Neural progenitor cell (in vitro differentiated cells): Measurements from ENCODE around the gene ZFHX3. TPM values are rescaled to one million over a fixed set of nuclear protein-coding genes. Genes with fewer than 3 reads are reported as not detected.

Experiments used
- DNase-seq: peaks from one replicate; pipeline ENCODE4 v3.0.0-alpha.2; 2016; ENCODE audit warnings: low spot score
- H2AFZ ChIP-seq: fragments of 200-600 bp; sonication (generic); replicated peaks from 2 replicates; pipeline ENCODE4 v1.6.1; 2016; ENCODE audit warnings: antibody characterized with exemption
- H3F3A ChIP-seq: fragments of 200-600 bp; sonication (generic); 2 replicates; pipeline ENCODE4 v1.6.1; 2016; ENCODE audit warnings: antibody characterized with exemption, low read depth
- H3K27ac ChIP-seq: fragments of 200-600 bp; sonication (generic); 2 replicates; pipeline ENCODE4 v1.5.1; 2016; ENCODE audit warnings: mild to moderate bottlenecking
- H3K27me3 ChIP-seq: fragments of 200-600 bp; sonication (generic); 2 replicates; pipeline ENCODE4 v1.6.1; 2016; ENCODE audit warnings: mild to moderate bottlenecking, moderate library complexity
- H3K36me3 ChIP-seq: fragments of 200-600 bp; sonication (generic); 2 replicates; pipeline ENCODE4 v1.5.1; 2016
- H3K4me1 ChIP-seq: fragments of 200-600 bp; sonication (generic); 2 replicates; pipeline ENCODE4 v1.6.1; 2016; ENCODE audit warnings: mixed run types
- H3K4me2 ChIP-seq: fragments of 200-600 bp; sonication (generic); 2 replicates; pipeline ENCODE4 v1.6.1; 2016
- H3K4me3 ChIP-seq: fragments of 200-600 bp; sonication (generic); 2 replicates; pipeline ENCODE4 v1.5.1; 2016
- H3K79me2 ChIP-seq: fragments of 200-600 bp; sonication (generic); 2 replicates; pipeline ENCODE4 v1.6.1; 2016; ENCODE audit warnings: low read depth
- H3K9ac ChIP-seq: fragments of 200-600 bp; sonication (generic); 2 replicates; pipeline ENCODE4 v1.6.1; 2016
- H3K9me3 ChIP-seq: fragments of 200-600 bp; sonication (generic); 2 replicates; pipeline ENCODE4 v1.5.1; 2016; ENCODE audit warnings: low read depth
- H4K20me1 ChIP-seq: fragments of 200-600 bp; sonication (generic); 2 replicates; pipeline ENCODE4 v1.6.1; 2016; ENCODE audit warnings: low read depth
- H3K27ac Mint-ChIP-seq: 3 replicates; pipeline ENCODE4 v1.8.0; 2021; ENCODE audit warnings: mixed read lengths
- H3K27me3 Mint-ChIP-seq: 2 replicates; pipeline ENCODE4 v1.8.0; 2022; ENCODE audit warnings: low read depth, mild to moderate bottlenecking, inconsistent platforms, moderate library complexity, mixed read lengths; ENCODE audit not compliant: insufficient read depth
- H3K36me3 Mint-ChIP-seq: 3 replicates; pipeline ENCODE4 v1.8.0; 2021; ENCODE audit warnings: mixed read lengths
- H3K4me1 Mint-ChIP-seq: 3 replicates; pipeline ENCODE4 v1.8.0; 2021; ENCODE audit warnings: mixed read lengths
- H3K4me3 Mint-ChIP-seq: 3 replicates; pipeline ENCODE4 v1.8.0; 2021; ENCODE audit warnings: mild to moderate bottlenecking, moderate library complexity, mixed read lengths
- H3K9me3 Mint-ChIP-seq: 3 replicates; pipeline ENCODE4 v1.8.0; 2020; ENCODE audit warnings: mixed read lengths
- EZH2 ChIP-seq: fragments of 200-600 bp; sonication (generic); IDR thresholded peaks from 2 replicates; pipeline ENCODE4 v1.6.1; 2017; ENCODE audit warnings: antibody characterized with exemption, mild to moderate bottlenecking, moderate library complexity
- EZH2phosphoT487 ChIP-seq: fragments of 200-600 bp; sonication (generic); IDR thresholded peaks from 2 replicates; pipeline ENCODE4 v1.6.1; 2017; ENCODE audit warnings: antibody characterized with exemption
- total RNA-seq: library from RNA; depleted of rRNA; stranded (reverse); fragments of >200 nt; gene quantifications from 2 replicates; pipeline ENCODE4 v1.2.3, GENCODE V29; 2015; ENCODE audit warnings: low replicate concordance
- TF ChIP-seq, protein P1 (sequence below): fragments of 200-600 bp; sonication (generic); IDR thresholded peaks from 2 replicates; pipeline ENCODE4 v1.5.1; 2017; ENCODE audit warnings: antibody characterized with exemption, mild to moderate bottlenecking

ZFHX3 gene
- total RNA-seq, 1 donor from 2014 or later: 2.4 TPM

DNA sequence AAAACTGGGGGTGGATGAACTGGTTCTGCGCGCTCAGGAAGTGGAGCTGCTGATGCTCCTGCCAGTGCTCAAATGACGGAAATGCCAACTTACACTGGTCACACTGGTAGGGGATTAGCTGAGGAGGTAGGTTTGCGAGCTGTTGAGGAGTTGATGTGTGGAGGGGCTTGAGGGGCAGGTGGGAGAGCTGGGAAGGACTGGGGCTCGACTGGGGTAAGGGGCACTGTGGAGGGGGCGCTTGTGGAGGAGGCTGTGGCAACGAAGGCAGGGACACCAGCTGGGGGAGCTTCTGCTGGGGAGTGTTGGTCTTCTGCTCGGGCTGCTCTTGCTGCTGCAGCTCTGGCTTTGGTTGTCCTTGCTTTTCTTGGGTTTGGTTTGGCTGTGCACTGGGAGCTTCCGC, 252.9 kb downstream of the ZFHX3 start:
- no peak overlapping the region for H3K4me3 ChIP-seq
- peaks cover under 1% of the 10 kb centered on the region for H3K4me1 ChIP-seq
- H3K27me3 ChIP-seq: no peaks in the 10 kb centered on the region
- no peaks in the 10 kb centered on the region for H3K36me3 ChIP-seq
- H3K27ac ChIP-seq: no peak overlapping the region
- Mint-ChIP-seq H3K27ac (peak overlapping the region; percentile 71), H3K4me3 (no peak overlapping the region), H3K27me3 (peaks cover 2% of the 10 kb centered on the region), H3K36me3 (peaks cover 88% of the 10 kb centered on the region), H3K9me3 (peaks cover 3% of the 10 kb centered on the region), H3K4me1 (peaks cover 10% of the 10 kb centered on the region)
- no peak overlapping the region for H3K9ac ChIP-seq
- TF ChIP-seq EZH2 (no peak), EZH2phosphoT487 (no peak)
- TF ChIP-seq, protein P1, sequence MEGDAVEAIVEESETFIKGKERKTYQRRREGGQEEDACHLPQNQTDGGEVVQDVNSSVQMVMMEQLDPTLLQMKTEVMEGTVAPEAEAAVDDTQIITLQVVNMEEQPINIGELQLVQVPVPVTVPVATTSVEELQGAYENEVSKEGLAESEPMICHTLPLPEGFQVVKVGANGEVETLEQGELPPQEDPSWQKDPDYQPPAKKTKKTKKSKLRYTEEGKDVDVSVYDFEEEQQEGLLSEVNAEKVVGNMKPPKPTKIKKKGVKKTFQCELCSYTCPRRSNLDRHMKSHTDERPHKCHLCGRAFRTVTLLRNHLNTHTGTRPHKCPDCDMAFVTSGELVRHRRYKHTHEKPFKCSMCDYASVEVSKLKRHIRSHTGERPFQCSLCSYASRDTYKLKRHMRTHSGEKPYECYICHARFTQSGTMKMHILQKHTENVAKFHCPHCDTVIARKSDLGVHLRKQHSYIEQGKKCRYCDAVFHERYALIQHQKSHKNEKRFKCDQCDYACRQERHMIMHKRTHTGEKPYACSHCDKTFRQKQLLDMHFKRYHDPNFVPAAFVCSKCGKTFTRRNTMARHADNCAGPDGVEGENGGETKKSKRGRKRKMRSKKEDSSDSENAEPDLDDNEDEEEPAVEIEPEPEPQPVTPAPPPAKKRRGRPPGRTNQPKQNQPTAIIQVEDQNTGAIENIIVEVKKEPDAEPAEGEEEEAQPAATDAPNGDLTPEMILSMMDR: no peak
- no peak overlapping the region for H2AFZ ChIP-seq
- no peaks in the 10 kb centered on the region for H4K20me1 ChIP-seq
- no peaks in the 10 kb centered on the region for H3F3A ChIP-seq
- DNase-seq: no peak
- no peak overlapping the region for H3K4me2 ChIP-seq
- H3K79me2 ChIP-seq: no peaks in the 10 kb centered on the region
- H3K9me3 ChIP-seq: no peaks in the 10 kb centered on the region

DNA sequence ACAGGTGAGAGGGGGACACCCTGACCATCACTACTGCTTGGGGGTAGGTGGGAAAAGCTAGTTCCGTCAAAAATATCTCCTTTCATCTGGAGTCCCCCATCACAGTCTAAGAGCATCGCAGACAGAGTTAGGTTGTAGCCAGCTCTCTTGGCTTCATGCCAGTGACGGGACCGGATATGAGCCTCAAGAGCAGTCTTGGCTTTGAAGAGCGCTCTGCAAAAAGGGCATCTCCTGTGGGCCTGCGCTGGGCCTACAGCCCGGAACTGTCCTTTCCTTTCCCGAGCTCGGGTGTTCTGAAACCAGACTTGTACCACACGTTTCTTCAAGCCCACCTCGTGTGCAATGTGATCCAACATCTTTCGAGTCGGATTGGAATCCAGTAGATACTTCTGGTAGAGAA, 253.6 kb downstream of the ZFHX3 start:
- Mint-ChIP-seq H3K27me3 (peaks cover 2% of the 10 kb centered on the region), H3K4me1 (peaks cover 16% of the 10 kb centered on the region), H3K9me3 (peaks cover 3% of the 10 kb centered on the region), H3K27ac (peak overlapping the region; percentile 71), H3K4me3 (no peak overlapping the region), H3K36me3 (peaks cover 89% of the 10 kb centered on the region)
- no peak overlapping the region for H3K4me2 ChIP-seq
- no peak overlapping the region for H2AFZ ChIP-seq
- TF ChIP-seq, protein P1: no peak
- TF ChIP-seq EZH2 (no peak), EZH2phosphoT487 (no peak)
- no peaks in the 10 kb centered on the region for H4K20me1 ChIP-seq
- no peak overlapping the region for H3K27ac ChIP-seq
- H3K4me3 ChIP-seq: no peak overlapping the region
- H3K27me3 ChIP-seq: no peaks in the 10 kb centered on the region
- H3F3A ChIP-seq: no peaks in the 10 kb centered on the region
- no peak overlapping the region for H3K9ac ChIP-seq
- H3K79me2 ChIP-seq: no peaks in the 10 kb centered on the region
- peaks cover 4% of the 10 kb centered on the region for H3K4me1 ChIP-seq
- H3K36me3 ChIP-seq: no peaks in the 10 kb centered on the region
- no peak for DNase-seq
- no peaks in the 10 kb centered on the region for H3K9me3 ChIP-seq

DNA sequence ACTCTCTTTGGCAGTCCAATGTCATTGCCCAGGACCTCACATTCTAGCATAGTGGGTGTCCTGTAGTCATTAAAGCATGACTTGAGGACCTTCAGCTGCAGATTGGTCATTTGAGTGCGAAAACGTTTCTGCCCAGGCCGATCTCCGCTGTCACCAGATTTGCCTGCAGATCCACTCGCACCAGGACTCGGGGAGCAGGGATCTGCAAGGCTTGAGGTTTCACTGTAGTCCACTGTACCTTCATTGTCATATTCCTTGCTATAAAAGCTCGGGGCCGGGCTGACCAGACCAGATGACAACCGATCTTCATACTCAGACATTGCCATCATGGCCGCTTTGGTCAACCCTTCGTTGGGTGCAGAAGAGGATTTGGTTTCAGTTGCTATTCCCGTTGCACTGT, 254.2 kb downstream of the ZFHX3 start:
- H4K20me1 ChIP-seq: no peaks in the 10 kb centered on the region
- H3K27ac ChIP-seq: no peak overlapping the region
- TF ChIP-seq EZH2phosphoT487: no peak
- TF ChIP-seq, protein P1: no peak
- TF ChIP-seq EZH2: no peak
- H3K79me2 ChIP-seq: no peaks in the 10 kb centered on the region
- no peaks in the 10 kb centered on the region for H3F3A ChIP-seq
- DNase-seq: no peak
- H3K4me3 ChIP-seq: no peak overlapping the region
- Mint-ChIP-seq H3K4me1 (peaks cover 22% of the 10 kb centered on the region), H3K27me3 (peaks cover 2% of the 10 kb centered on the region), H3K9me3 (peaks cover 3% of the 10 kb centered on the region), H3K36me3 (peaks cover 87% of the 10 kb centered on the region), H3K27ac (no peak overlapping the region), H3K4me3 (no peak overlapping the region)
- H3K4me2 ChIP-seq: no peak overlapping the region
- H3K27me3 ChIP-seq: no peaks in the 10 kb centered on the region
- no peaks in the 10 kb centered on the region for H3K36me3 ChIP-seq
- no peak overlapping the region for H2AFZ ChIP-seq
- no peaks in the 10 kb centered on the region for H3K9me3 ChIP-seq
- H3K9ac ChIP-seq: no peak overlapping the region
- H3K4me1 ChIP-seq: peaks cover 9% of the 10 kb centered on the region
